Muscle of arm (tissue), 12 donors: ENCODE data around the gene TMEM219. TPM values are rescaled to one million over a fixed set of nuclear protein-coding genes. Genes with fewer than 3 reads are reported as not detected.

Experiments
- DNase-seq: peaks from one replicate; pipeline ENCODE4 v3.0.0-alpha.2; 2013
- polyA plus RNA-seq, 12 donors: library from polyadenylated mRNA; unstranded; fragments of 120-200 nt; gene quantifications; one replicate each; pipeline ENCODE4 v1.2.1, GENCODE V29; 2013; ENCODE audit not compliant: insufficient read length in 12 of 12

The TMEM219 gene
- polyA plus RNA-seq, 12 donors: 54.9 to 69.3 (median 60.5) TPM; not detected in 1

DNA sequence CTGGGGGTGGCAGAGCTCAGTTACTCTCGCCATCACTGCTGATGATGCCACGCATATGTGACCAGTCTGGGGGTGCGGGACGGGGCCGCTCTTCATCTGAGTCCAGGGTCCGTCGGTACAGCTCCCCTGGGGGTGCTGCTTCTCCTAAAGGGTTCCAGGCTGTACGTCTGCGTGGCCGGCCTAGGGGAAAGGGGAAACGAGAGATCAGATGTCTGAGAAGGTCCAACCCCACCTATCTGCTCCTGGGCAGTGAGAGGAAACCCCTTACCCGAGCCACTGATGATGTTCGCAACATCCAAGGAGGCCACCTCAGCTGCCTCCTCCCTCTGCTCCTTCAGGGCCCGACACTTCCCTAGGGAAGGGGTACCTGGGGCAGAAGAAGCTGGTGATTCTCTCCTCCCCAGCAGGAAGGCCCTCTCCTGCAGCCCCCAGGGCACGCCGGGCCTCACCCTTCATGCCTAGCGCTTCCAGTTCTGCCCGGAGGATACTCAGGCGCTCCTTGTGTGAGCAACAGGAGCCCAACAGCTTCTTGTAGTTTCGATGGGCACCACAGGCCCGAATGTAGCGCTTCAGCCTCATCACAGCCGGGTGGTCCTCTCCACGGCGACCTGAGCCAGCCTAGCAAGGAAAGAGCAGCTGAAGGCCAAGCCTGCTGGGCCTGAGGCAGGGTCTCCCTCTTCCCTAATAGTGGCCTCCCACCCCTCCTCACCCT, 31.5 kb downstream of the TMEM219 start:
- DNase-seq: no peak

DNA sequence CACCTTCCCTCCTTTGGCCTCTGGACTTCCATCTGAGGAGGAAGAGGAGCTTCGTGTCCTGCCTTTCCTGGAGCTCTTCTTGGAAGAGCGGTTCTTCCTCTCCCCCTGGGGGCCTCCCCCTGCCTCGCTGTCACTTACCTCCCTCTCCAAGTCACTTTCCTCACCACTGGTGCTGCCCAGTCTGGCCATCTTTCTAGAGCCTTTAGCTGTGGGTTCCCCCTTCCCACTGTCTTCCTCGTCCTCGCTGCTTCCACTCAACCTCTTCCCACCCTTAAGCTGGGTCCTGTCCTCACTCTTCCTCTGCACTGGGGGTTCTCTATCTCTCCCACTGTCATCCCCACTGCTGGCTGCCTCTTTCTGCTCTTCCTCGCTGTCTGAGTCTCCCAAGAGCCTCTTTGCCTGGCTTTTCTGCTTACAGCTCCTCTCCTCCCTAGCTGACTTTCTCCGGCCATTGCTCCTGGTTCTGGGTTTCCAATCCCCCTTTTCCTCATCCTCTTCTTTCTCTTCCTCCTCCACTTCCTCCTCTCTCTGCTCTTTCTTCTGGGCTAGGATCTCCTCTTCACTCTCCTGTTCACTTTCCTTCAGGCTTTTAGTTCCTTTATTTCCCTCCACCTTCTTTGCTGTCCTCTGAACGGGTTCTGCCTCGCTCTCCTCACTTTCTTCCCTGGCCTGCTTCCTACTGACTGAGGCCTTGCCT, 32.2 kb downstream of the TMEM219 start:
- DNase-seq: no peak

GRCh38 chr16:29994600-29995323, 32.9 kb downstream of the TMEM219 start:
- peak; percentile 35 for DNase-seq

- peak; percentile 91 for DNase-seq
These were observed 33.5 kb downstream of the TMEM219 start, which contains the start of gene HIRIP3 for GRCh38 chr16:29995324-29995910. Gene HIRIP3, minus strand, starts transcription at chr16:29995617. Its CDS starts 12 bp downstream, at chr16:29995605.

DNA sequence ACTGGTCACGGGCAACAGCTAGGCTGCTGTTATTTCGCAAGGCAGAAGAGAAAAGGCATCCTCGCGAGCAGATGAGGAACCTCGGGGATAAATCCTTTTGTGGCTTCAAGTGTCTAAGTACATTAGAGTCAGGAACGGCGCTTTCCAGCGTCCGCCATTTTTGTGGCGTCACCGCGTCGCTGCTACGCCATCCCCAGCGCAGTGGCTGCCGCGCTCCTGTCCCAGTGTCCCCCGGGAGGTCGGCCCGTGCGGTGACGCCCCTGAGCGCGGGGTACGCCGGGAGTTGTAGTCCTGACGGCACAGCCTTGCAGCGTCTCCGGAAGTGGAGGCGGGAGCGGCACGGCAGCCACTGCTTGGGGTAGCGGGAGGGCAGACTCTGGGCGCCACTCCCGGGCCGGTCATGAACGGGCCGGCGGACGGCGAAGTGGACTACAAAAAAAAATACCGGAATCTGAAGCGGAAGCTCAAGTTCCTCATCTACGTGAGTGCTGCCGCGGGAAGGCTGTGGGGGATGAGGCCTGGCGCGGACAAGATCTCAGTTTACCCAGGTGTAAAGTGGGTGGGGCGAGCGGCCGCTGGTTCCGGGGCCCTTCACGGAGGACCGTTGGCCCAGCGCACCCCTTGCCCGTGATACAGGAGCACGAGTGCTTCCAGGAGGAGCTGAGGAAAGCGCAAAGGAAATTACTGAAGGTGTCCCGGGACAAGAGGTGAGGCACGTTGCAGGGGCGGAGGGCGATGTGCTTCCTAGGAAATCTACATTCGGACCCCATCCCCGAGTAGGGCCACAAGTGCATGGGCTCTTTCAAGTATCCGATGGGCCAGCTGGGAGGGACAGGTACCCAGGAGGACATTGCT, 34.3 kb downstream of the TMEM219 start, which contains the start of gene INO80E:
INO80E (plus strand) TSS at position 331 of the 855 bp plus-strand sequence; CDS start at position 401, 70 bp downstream.
- peak; percentile 97 for DNase-seq

DNA sequence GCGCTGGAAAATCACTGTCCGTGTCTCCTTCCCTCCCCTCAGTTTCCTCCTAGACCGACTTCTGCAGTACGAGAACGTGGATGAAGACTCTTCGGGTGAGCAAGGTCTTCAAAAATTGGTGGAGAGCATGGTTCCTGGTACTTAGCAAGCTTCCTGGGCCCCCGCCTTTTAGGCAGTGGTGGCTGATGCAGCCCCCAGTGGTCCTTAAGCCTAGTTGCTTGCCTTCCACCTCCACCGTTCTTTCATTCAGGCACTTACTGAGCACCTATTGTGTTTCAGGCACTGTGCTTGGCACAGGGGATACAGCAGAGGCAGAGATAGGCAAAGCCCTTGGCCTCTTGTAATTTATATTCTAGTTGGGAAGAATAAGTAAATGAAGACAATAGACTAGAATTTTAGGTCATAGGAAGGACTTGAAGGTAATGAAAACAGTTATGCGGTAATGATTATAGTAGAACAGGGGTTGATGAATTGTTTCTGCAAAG, 34.9 kb downstream of the TMEM219 start:
- DNase-seq: no peak

- DNase-seq: no peak
These were observed 37.7 kb downstream of the TMEM219 start for GRCh38 chr16:29999605-30000004.

GRCh38 chr16:30000735-30001631, 39.1 kb downstream of the TMEM219 start:
- no peak for DNase-seq

DNA sequence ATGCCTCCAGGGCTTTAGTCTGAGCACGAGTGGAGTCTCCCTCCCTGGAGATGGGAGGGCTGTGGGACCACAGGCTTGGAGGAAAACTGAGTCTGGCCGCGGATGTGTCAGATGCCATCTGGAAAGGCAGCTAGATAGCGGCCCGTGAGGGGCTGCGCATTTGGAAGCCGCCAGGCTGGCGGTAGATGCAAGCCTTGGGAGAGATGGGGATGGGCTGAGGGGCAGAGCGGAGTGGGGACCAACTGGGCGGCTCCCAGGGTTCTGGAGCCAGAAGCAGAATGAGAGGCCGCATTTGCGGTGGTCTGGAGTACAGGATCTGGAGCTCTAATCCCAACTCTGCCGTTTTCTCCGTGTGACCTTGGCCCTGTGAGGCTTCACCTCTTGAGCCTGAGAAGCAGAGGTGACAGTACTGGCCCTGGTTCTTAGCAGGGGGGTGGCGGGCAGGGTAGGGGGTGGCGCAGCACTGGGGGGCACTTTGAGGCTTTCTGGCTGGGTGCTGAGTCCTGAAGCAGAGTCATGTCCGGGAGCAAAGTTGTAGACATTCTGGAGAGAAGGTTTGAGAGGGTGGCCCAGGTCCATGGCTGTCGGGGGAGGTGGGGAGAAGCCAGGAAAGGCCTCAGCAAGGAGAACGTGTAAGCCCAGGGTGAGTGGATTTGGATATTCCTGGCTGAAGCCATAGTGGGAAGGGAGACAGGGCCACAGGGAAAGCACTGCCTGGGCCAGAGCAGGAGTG, 40.9 kb downstream of the TMEM219 start:
- DNase-seq: no peak

DNA sequence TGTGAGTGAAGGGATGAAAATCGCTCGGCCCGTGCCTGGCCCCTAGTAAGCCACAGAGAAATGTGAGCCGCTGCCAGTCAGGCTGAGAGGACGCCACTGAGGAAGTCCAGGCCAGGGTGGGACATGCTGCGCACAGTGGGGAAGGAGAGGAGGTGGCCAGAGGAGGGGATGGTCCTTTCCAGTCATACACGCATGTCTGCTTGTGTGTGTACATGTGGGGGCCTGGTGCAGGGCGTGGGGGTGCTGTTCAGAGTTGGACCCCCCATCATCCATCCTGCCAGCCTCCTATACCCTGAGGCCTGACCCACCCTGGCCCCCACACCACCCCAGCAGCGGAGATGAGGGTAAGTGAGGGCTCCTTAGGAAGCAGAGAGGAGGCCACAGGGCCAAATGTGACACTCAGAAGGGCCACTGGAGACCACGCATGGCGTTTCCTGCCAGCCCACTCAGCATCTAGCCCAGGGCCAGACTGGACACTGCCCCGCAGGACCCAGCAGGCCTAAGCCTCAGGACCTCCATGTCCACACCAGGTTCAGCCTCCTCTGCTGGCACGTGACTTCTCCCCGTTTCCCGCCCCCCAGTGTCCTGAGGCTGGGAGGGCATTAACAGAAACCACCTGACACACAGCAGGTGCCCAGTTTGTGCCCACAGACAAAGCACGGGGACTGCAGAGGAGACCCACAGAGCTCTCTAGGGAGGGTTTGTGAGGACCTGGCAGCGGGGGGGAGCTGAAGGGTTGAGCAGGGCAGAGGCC, 42.0 kb downstream of the TMEM219 start:
- no peak for DNase-seq

DNA sequence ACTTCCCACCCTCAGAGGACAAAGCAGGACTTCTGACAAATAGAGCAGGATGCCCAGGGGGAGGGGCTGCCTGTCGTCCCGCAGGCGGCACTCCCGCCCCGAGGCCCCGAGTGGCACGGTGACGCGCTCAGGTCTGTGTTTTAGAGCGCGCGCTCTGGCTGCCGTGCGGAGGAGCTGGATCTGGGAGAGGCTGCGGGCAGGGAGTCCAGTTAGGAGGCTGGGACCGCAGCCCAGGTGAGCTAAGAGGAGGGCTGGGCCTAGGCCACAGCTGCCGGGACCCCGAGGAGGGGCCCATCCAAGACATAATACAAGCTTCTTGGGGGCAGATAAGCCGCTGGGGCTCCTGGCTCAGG, 42.5 kb downstream of the TMEM219 start:
- DNase-seq: no peak

DNA sequence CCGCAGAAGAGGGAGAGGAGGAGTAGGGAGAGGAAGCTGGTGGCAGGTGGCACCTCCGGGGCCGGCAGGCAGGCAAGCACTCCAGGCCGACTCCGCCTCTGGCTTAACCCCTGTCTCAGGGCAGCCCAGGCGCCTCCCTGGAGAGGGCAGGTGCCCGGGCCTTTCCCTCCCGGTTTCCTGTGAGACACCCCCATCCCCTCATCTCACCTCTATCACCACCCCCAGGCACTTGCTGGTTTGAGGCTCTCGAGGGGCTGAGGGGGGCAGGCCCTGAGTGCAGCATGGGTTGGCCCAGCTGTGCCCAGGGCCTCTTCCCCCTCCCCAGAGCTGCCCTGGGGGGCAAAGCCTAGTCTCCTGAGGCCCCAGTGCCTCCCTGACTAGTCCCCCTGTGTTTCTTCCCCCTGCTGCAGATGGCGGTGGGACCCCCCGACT, 42.9 kb downstream of the TMEM219 start:
- DNase-seq: no peak

DNA sequence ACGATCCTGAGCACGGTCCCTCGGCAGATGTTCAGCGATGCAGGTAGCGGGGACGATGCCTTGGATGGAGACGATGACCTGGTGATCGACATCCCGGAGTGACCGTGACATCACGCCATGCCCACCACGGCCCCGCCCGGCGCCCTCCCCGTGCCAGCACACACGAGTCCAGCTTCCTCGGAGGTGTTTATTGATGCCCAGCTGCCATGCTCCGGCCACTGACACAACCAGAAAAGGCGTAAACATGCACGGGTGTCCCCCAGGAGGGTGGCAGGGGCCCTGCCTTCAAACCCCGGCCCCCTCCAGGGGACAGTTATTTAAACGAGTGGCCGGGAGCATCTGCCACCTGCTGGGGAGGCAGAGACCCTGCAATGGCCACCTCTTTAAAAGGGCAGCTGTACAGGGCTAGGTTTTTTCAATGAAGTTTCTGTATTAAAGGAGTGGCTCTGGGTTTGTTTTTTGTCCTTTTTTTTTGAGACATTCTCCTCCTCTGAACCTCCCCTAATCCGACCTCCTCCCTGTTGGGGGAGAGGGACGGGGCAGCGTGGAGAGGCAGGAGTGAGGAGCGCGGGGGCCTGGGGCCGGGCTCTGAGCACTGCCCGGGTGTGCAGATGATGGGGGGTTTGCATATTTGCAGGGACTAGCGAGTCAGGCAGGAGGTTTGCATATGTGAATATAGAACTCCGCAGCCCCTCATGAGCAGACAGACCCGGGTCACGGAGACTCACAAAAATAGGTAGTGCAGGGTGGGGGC, 43.6 kb downstream of the TMEM219 start:
- DNase-seq: no peak

DNA sequence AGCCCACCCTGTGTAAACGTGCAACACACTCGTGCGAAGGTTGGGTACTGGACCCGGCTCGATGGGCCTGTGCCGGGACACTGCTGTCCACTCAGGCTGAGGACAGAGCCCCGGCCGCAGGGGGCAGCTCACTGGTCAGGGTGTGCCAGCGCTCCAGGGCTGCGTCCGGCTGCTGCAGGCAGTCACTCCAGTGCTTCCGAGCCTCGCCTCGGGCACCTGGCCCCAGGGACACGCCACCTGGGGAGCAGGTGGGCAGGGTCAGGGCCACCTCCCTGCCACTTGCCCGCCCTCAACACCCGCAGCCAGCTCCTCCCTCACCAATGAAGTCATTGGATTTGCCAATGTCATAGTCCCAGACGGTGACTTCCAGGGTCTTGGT, 44.2 kb downstream of the TMEM219 start:
- DNase-seq: no peak

GRCh38 chr16:30006659-30007377, 44.9 kb downstream of the TMEM219 start:
- DNase-seq: no peak

GRCh38 chr16:30007378-30007895, 45.6 kb downstream of the TMEM219 start:
- no peak for DNase-seq
